Endothelial cell of umbilical vein (primary cell): ENCODE results near the gene NSG2. TPM values are rescaled to one million over a fixed set of nuclear protein-coding genes. Genes with fewer than 3 reads are reported as not detected.

Experiments used
- BruUV-seq: library from RNA; stranded (reverse); fragments of 400-500 nt; replicated peaks from 2 replicates; lab custom pipeline; 2021; lab: Mats Ljungman, UMichigan
- CTCF ChIA-PET: fragments of 300-600, 350-600 bp; sonication (Branson Sonifier 250); formaldehyde crosslinking; loops from one replicate; lab custom pipeline; 2021; ENCODE audit warnings: antibody characterized with exemption, inconsistent platforms; lab: Charles Lee
- POLR2A ChIA-PET: fragments of 300-600, 350-600 bp; sonication (Branson Sonifier 250); formaldehyde crosslinking; loops from one replicate; lab custom pipeline; 2021; ENCODE audit warnings: antibody characterized with exemption, inconsistent platforms; lab: Charles Lee
- DNase-seq: peaks from one replicate; pipeline ENCODE4 v3.0.0-alpha.2; 2011; ENCODE audit warnings: low read depth, low spot score
- FAIRE-seq: peaks from 2 replicates; lab custom pipeline; 2011; peaks lifted over from hg19 to GRCh38; lab: Jason Lieb, UNC
- H2AFZ ChIP-seq: 2 replicates; pipeline ENCODE4 v1.6.0; 2012; ENCODE audit warnings: low read depth, low read length, control low read depth, inconsistent platforms
- H3K27ac ChIP-seq: 2 replicates; pipeline ENCODE4 v1.5.1; 2011; ENCODE audit warnings: low read depth, mild to moderate bottlenecking, control low read depth, low read length, moderate library complexity; ENCODE audit not compliant: insufficient read depth
- H3K27me3 ChIP-seq, 2 experiments: 2 replicates each; pipeline versions ENCODE4 v1.6.0 to v1.6.1; 2011; ENCODE audit warnings: low read length in 2 of 2, mixed read lengths in 1 of 2; ENCODE audit not compliant: control insufficient read depth in 2 of 2, insufficient read depth in 2 of 2
- H3K36me3 ChIP-seq, 2 experiments: 2 replicates in 1 of 2; 3 replicates in 1 of 2; pipeline ENCODE4 v1.5.1; 2011; ENCODE audit warnings: low read length in 2 of 2, mild to moderate bottlenecking in 1 of 2, moderate library complexity in 1 of 2; ENCODE audit not compliant: control insufficient read depth in 2 of 2, insufficient read depth in 2 of 2; ENCODE audit errors: extremely low read depth in 1 of 2
- H3K4me1 ChIP-seq: 3 replicates; pipeline ENCODE4 v1.5.1; 2011; ENCODE audit warnings: mild to moderate bottlenecking, low read length; ENCODE audit not compliant: control insufficient read depth, insufficient read depth; ENCODE audit errors: extremely low read depth
- H3K4me2 ChIP-seq: 2 replicates; pipeline ENCODE4 v1.6.1; 2011; ENCODE audit warnings: low read length, control low read depth, mixed read lengths; ENCODE audit not compliant: insufficient read depth
- H3K4me3 ChIP-seq, 3 experiments: fragments of 200-600 bp in 1 of 3; sonication (generic), shearing (Covaris generic) in 1 of 3; replicated peaks in 1 of 3; 2 replicates each; pipeline ENCODE4 v1.5.1; 2011 to 2016; ENCODE audit warnings: control low read depth in 3 of 3, low read length in 3 of 3, mild to moderate bottlenecking in 2 of 3, inconsistent platforms in 1 of 3, low read depth in 1 of 3, moderate library complexity in 1 of 3; ENCODE audit not compliant: insufficient read depth in 1 of 3
- H3K79me2 ChIP-seq: 2 replicates; pipeline ENCODE4 v1.6.0; 2012; ENCODE audit warnings: low read length, inconsistent platforms; ENCODE audit not compliant: control insufficient read depth, insufficient read depth
- H3K9ac ChIP-seq: replicated peaks from 2 replicates; pipeline ENCODE3; 2011; ENCODE audit warnings: low read length, control low read depth; ENCODE audit not compliant: insufficient read depth; ENCODE audit errors: extremely low read depth
- H3K9me1 ChIP-seq: replicated peaks from 3 replicates; pipeline ENCODE4 v1.6.0; 2011; ENCODE audit warnings: mild to moderate bottlenecking, low read length; ENCODE audit not compliant: control insufficient read depth, insufficient read depth; ENCODE audit errors: extremely low read depth
- H3K9me3 ChIP-seq: replicated peaks from 2 replicates; pipeline ENCODE4 v1.5.1; 2012; ENCODE audit warnings: low read length, inconsistent platforms; ENCODE audit not compliant: control insufficient read depth, insufficient read depth
- H4K20me1 ChIP-seq: replicated peaks from 2 replicates; pipeline ENCODE3; 2011; ENCODE audit warnings: mild to moderate bottlenecking, low read length; ENCODE audit not compliant: control insufficient read depth, insufficient read depth; ENCODE audit errors: extremely low read depth
- EZH2 ChIP-seq: IDR thresholded peaks from 2 replicates; pipeline ENCODE4 v1.6.1; 2012; ENCODE audit warnings: borderline replicate concordance, low read depth, mild to moderate bottlenecking, moderate library complexity, low read length, inconsistent platforms; ENCODE audit not compliant: severe bottlenecking
- FOS ChIP-seq: IDR thresholded peaks from 2 replicates; pipeline ENCODE4 v1.6.1; 2011; ENCODE audit warnings: mild to moderate bottlenecking, low read length, moderate library complexity, borderline replicate concordance; ENCODE audit not compliant: insufficient read depth
- GATA2 ChIP-seq: IDR thresholded peaks from 2 replicates; pipeline ENCODE4 v1.7.0; 2011; ENCODE audit warnings: low read depth, mild to moderate bottlenecking, moderate library complexity, mixed read lengths, low read length; ENCODE audit not compliant: insufficient read length, insufficient read depth
- JUN ChIP-seq: IDR thresholded peaks from 2 replicates; pipeline ENCODE4 v1.6.1; 2011; ENCODE audit warnings: borderline replicate concordance, low read depth; ENCODE audit not compliant: insufficient read length, insufficient read depth
- MYC ChIP-seq: IDR thresholded peaks from one replicate; pipeline ENCODE4 v1.6.1; 2011; ENCODE audit warnings: mild to moderate bottlenecking, low read depth, low read length
- POLR2A ChIP-seq: IDR thresholded peaks from 2 replicates; pipeline ENCODE4 v1.6.1; 2012; ENCODE audit warnings: low read depth, mild to moderate bottlenecking, control low read depth, low read length
- POLR2AphosphoS5 ChIP-seq: IDR thresholded peaks from 2 replicates; pipeline ENCODE4 v1.6.1; 2012; ENCODE audit warnings: low read depth, mild to moderate bottlenecking, control low read depth, low read length, moderate library complexity; ENCODE audit not compliant: insufficient read depth
- dilution Hi-C: fragments of 300-500 bp; cut with MboI; formaldehyde crosslinking; loops from one replicate; pipeline ENCODE4 v1.15.0; 2019; ENCODE audit warnings: low sequenced_read_pairs; ENCODE audit not compliant: extremely low pct_ligation_motif_present
- intact Hi-C: fragments of 100-400 bp; cut with micrococcal nuclease; formaldehyde crosslinking; loops from one replicate; pipeline ENCODE4 v1.10.0; 2022
- polyA plus RNA-seq, 4 experiments: library from polyadenylated mRNA; depleted of rRNA in 3 of 4; stranded (reverse) in 3 of 4; unstranded in 1 of 4; fragments of >200 nt; gene quantifications; 2 replicates each; pipeline versions ENCODE4 v1.2.1 to v1.2.3, GENCODE V29; 2011 to 2012; ENCODE audit warnings: missing spikeins in 1 of 4
- total RNA-seq: library from RNA; stranded (reverse); gene quantifications from 2 replicates; pipeline ENCODE4 v1.2.3, GENCODE V29; 2021
- TF ChIP-seq, protein P1 (sequence below): IDR thresholded peaks from 2 replicates; pipeline ENCODE4 v1.6.1; 2011; ENCODE audit not compliant: insufficient read depth, insufficient read length
- TF ChIP-seq, protein P2 (sequence below), 2 donors: IDR thresholded peaks; 1 replicate in 1 of 2; 2 replicates in 1 of 2; pipeline ENCODE4 v1.5.1; 2011; ENCODE audit warnings: low read length in 2 of 2, mild to moderate bottlenecking in 2 of 2, moderate library complexity in 2 of 2, control low read depth in 1 of 2, inconsistent platforms in 1 of 2, low read depth in 1 of 2; ENCODE audit not compliant: insufficient read depth in 1 of 2; ENCODE audit errors: extremely low read depth in 1 of 2

The NSG2 gene
- total and polyA plus RNA-seq, 2 donors (not counting 3 experiments of a cell fraction or from before 2014, with no cell fraction given), result not detected

DNA sequence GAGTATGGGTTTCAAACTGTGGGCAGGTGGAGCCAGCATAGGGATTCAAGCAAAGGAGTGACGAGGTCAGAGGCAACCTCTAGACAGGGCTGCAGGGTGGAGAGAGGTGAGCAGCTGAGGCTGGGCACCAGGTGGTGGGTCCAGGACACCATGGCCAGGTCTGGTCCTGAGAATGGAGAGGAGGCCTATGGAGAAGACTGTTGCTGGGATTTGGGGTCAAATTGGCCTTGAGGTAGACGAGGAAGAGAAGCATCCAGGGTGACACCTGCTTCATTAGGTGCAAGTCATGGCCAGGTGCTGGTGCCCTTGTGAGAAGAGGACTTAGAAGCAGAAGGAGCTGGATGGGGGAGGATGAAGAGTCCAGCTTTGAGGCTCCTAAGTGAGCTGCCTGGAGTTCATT is 99.6 kb downstream of the NSG2 start:
- CTCF ChIA-PET, result no interaction called here

DNA sequence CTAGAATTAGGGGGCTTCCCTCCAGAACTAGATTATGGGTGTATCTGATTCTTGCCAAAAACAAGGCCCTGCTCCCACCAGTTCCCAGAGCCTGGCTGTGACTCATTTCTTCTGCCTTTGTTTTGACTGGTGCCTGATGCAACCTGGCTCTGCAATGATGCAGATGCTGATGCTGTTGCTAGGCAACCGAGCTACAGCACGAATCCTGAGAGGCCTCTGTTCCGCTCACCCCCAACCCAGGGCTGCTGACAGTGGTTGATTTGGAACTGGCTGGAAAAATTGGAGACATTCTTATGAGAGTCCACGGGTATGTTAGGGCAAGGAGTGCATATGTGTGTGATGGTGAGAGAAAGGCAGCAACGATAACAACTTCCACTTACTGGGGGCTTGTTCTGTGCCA is 100.3 kb downstream of the NSG2 start:
- Histone ChIP-seq H4K20me1 (no peaks in the 10 kb centered on the region), H3K9ac (no peak overlapping the region), H3K27ac (no peak overlapping the region), H3K27me3 (no peaks in the 10 kb centered on the region), H2AFZ (no peak overlapping the region), H3K9me3 (peaks cover 7% of the 10 kb centered on the region), H3K4me3 (no peak overlapping the region), H3K36me3 (no peaks in the 10 kb centered on the region), H3K4me1 (no peaks in the 10 kb centered on the region), H3K9me1 (no peaks in the 10 kb centered on the region), H3K79me2 (no peaks in the 10 kb centered on the region), H3K4me2 (no peak overlapping the region)
- BruUV-seq, result no TSS peak
- ChIA-PET CTCF (no interaction called here), POLR2A (no interaction called here)
- DNase-seq (no peak), FAIRE-seq (no peak)
- intact Hi-C loops (no loop called here), dilution Hi-C loops (no loop called here)
- TF ChIP-seq, protein P1, sequence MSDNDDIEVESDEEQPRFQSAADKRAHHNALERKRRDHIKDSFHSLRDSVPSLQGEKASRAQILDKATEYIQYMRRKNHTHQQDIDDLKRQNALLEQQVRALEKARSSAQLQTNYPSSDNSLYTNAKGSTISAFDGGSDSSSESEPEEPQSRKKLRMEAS, result no peak
- TF ChIP-seq MYC (no peak), JUN (no peak), GATA2 (no peak), FOS (no peak), POLR2A (no peak), EZH2 (no peak), POLR2AphosphoS5 (no peak)
- TF ChIP-seq, protein P2, sequence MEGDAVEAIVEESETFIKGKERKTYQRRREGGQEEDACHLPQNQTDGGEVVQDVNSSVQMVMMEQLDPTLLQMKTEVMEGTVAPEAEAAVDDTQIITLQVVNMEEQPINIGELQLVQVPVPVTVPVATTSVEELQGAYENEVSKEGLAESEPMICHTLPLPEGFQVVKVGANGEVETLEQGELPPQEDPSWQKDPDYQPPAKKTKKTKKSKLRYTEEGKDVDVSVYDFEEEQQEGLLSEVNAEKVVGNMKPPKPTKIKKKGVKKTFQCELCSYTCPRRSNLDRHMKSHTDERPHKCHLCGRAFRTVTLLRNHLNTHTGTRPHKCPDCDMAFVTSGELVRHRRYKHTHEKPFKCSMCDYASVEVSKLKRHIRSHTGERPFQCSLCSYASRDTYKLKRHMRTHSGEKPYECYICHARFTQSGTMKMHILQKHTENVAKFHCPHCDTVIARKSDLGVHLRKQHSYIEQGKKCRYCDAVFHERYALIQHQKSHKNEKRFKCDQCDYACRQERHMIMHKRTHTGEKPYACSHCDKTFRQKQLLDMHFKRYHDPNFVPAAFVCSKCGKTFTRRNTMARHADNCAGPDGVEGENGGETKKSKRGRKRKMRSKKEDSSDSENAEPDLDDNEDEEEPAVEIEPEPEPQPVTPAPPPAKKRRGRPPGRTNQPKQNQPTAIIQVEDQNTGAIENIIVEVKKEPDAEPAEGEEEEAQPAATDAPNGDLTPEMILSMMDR (IDR thresholded peaks at IDR 0.05; ENCODE audit: extremely low read depth in 1 of 2, insufficient read depth in 1 of 2, low read depth in 1 of 2, low read length in 2 of 2), result no peak

More for the DNA sequence above, 99.6 kb downstream of the NSG2 start:
- no peaks in the 10 kb centered on the region for H3K4me1 ChIP-seq
- intact Hi-C loops (no loop called here), dilution Hi-C loops (no loop called here)
- no peak overlapping the region for H3K27ac ChIP-seq
- H3K9me3 ChIP-seq, result peaks cover 7% of the 10 kb centered on the region
- H3K9ac ChIP-seq, result no peak overlapping the region
- DNase-seq (no peak), FAIRE-seq (no peak)
- no peaks in the 10 kb centered on the region for H3K9me1 ChIP-seq
- BruUV-seq, result no TSS peak
- no peaks in the 10 kb centered on the region for H4K20me1 ChIP-seq
- TF ChIP-seq JUN, result no peak
- TF ChIP-seq FOS, result no peak
- no peaks in the 10 kb centered on the region for H3K79me2 ChIP-seq
- H3K4me3 ChIP-seq, result no peak overlapping the region
- H3K4me2 ChIP-seq, result no peak overlapping the region
- POLR2A ChIA-PET, result no interaction called here
- no peak overlapping the region for H2AFZ ChIP-seq
- no peaks in the 10 kb centered on the region for H3K27me3 ChIP-seq
- no peaks in the 10 kb centered on the region for H3K36me3 ChIP-seq
